ENCODE measurements around the gene GRAMD1A. TPM values are rescaled to one million over a fixed set of nuclear protein-coding genes. Genes with fewer than 3 reads are reported as not detected.

Gene GRAMD1A
- total and polyA plus RNA-seq, 2 of the 8 experiments (the other 6 are each of a cell fraction or from before 2014, with no cell fraction given) = 113 to 154 TPM

GRCh38 chr19:35068941-35069634 lies 69.0 kb downstream of the GRAMD1A start (continued):
- TF ChIP-seq ATF3 (IDR thresholded peaks at IDR 0.05; ENCODE audit: insufficient read depth, low read depth, low read length) (no peak), ZNF274 (IDR thresholded peaks at IDR 0.05; ENCODE audit: borderline replicate concordance, extremely low read depth, low read length) (no peak), CBX8 (IDR thresholded peaks at IDR 0.05; ENCODE audit: borderline replicate concordance, low read depth, low read length) (no peak), MAX (IDR thresholded peaks at IDR 0.05) (no peak), SP1 (IDR thresholded peaks at IDR 0.05; ENCODE audit: low read depth, low read length) (no peak)

Data from H1 (cell line).